Measurements from ENCODE around the gene CPEB1. TPM values are rescaled to one million over a fixed set of nuclear protein-coding genes. Genes with fewer than 3 reads are reported as not detected.

CPEB1 gene
- total and polyA plus RNA-seq, 2 experiments from 2014 or later = 4.1 to 9.4 TPM

DNA sequence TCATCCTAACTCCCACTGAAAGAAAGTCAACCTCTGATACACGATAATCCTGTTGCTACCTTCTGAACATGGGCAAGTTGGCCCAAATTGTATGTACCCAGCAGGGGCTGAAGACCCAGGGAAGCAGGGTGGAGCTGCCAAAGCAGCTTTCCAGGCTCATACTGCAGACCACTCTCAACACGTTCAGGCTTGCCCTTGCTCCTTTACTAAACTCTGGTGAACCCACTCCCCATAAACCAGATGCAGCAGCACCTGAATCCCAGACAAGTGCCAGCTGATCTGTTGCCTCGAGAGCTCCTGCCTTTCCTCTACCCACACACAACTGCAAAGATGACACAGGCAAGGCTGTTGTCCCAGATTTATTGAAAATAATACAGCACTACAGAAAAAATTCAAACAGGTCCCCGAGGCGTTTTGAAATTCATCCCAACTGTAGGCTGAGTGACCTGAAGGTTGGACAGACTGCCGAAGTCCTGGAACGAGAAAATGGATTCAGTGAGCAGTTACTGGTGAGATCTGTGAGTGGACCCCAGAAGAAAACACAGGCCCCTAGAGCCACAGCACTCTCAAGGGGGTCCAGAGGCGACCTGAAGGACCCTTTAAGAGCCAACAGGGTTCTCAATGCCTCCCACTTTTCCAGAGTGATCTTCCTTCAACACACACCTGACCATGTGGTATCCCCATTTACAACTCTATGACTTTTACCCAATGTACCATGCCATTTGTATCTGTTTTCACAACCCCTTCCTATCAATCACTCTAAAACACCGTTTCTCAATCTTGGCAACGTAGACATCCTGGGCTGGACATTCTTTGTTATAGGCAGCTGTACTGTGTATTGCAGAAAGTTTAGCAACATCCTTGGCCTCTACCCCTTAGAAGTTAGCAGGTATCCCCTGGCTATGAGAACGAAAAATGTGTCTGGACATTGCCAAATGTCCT, 110.5 kb downstream of the CPEB1 start:
- Histone ChIP-seq H3K9me2 (ENCODE audit: insufficient read depth) (no peaks in the 10 kb centered on the region), H4K20me1 (replicated peaks; ENCODE audit: insufficient read depth) (peaks cover 42% of the 10 kb centered on the region), H3K27me3 (ENCODE audit: insufficient read depth) (no peaks in the 10 kb centered on the region), H3K36me3 (ENCODE audit: insufficient read depth) (peaks cover 54% of the 10 kb centered on the region), H3K79me2 (replicated peaks; ENCODE audit: insufficient read depth) (peaks cover 37% of the 10 kb centered on the region), H3K27ac (ENCODE audit: low read depth) (peak overlapping the region; percentile 93), H3F3A (replicated peaks; ENCODE audit: low read depth) (peaks cover 64% of the 10 kb centered on the region), H3K4me3 (peak overlapping the region; percentile 100; the same call in 1 of the 2 replicates), H3K4me1 (ENCODE audit: insufficient read depth) (peaks cover 17% of the 10 kb centered on the region), H2AFZ (no peak overlapping the region), H3K4me2 (peak overlapping the region; percentile 38)
- DNase-seq (ENCODE audit: low spot score) = no peak
- H3K9me3 Mint-ChIP-seq = peaks cover 6% of the 10 kb centered on the region; the same call in 2 of the 3 replicates
- peaks cover 28% of the 10 kb centered on the region for H3K27me3 Mint-ChIP-seq (ENCODE audit: insufficient read depth, low read depth, poor library complexity)
- H3K4me1 Mint-ChIP-seq = peaks cover 17% of the 10 kb centered on the region
- H3K4me3 Mint-ChIP-seq = peak overlapping the region; percentile 54; the same call in 2 of the 3 replicates
- peaks cover 82% of the 10 kb centered on the region for H3K36me3 Mint-ChIP-seq (ENCODE audit: low read depth)
- TF ChIP-seq EZH2phosphoT487 (IDR thresholded peaks at IDR 0.05; ENCODE audit: unreplicated experiment) (no peak), POLR2AphosphoS5 (IDR thresholded peaks at IDR 0.05; ENCODE audit: low read depth) (no peak; the same call in 1 of the 2 replicates), JUNB (IDR thresholded peaks at IDR 0.05; ENCODE audit: unreplicated experiment) (no peak), ZNF331 (CRISPR knock-in tag; IDR thresholded peaks at IDR 0.05; ENCODE audit: low read depth) (no peak), STAT1 (IDR thresholded peaks at IDR 0.05; ENCODE audit: unreplicated experiment) (no peak), ZNF114 (CRISPR knock-in tag; IDR thresholded peaks at IDR 0.05) (no peak), EZH2 (IDR thresholded peaks at IDR 0.05; ENCODE audit: low read depth, unreplicated experiment) (no peak), NANOG (IDR thresholded peaks at IDR 0.05; ENCODE audit: borderline replicate concordance) (no peak), CREB1 (CRISPR knock-in tag; IDR thresholded peaks at IDR 0.05; ENCODE audit: low read depth) (no peak)
- TF ChIP-seq, protein P1, sequence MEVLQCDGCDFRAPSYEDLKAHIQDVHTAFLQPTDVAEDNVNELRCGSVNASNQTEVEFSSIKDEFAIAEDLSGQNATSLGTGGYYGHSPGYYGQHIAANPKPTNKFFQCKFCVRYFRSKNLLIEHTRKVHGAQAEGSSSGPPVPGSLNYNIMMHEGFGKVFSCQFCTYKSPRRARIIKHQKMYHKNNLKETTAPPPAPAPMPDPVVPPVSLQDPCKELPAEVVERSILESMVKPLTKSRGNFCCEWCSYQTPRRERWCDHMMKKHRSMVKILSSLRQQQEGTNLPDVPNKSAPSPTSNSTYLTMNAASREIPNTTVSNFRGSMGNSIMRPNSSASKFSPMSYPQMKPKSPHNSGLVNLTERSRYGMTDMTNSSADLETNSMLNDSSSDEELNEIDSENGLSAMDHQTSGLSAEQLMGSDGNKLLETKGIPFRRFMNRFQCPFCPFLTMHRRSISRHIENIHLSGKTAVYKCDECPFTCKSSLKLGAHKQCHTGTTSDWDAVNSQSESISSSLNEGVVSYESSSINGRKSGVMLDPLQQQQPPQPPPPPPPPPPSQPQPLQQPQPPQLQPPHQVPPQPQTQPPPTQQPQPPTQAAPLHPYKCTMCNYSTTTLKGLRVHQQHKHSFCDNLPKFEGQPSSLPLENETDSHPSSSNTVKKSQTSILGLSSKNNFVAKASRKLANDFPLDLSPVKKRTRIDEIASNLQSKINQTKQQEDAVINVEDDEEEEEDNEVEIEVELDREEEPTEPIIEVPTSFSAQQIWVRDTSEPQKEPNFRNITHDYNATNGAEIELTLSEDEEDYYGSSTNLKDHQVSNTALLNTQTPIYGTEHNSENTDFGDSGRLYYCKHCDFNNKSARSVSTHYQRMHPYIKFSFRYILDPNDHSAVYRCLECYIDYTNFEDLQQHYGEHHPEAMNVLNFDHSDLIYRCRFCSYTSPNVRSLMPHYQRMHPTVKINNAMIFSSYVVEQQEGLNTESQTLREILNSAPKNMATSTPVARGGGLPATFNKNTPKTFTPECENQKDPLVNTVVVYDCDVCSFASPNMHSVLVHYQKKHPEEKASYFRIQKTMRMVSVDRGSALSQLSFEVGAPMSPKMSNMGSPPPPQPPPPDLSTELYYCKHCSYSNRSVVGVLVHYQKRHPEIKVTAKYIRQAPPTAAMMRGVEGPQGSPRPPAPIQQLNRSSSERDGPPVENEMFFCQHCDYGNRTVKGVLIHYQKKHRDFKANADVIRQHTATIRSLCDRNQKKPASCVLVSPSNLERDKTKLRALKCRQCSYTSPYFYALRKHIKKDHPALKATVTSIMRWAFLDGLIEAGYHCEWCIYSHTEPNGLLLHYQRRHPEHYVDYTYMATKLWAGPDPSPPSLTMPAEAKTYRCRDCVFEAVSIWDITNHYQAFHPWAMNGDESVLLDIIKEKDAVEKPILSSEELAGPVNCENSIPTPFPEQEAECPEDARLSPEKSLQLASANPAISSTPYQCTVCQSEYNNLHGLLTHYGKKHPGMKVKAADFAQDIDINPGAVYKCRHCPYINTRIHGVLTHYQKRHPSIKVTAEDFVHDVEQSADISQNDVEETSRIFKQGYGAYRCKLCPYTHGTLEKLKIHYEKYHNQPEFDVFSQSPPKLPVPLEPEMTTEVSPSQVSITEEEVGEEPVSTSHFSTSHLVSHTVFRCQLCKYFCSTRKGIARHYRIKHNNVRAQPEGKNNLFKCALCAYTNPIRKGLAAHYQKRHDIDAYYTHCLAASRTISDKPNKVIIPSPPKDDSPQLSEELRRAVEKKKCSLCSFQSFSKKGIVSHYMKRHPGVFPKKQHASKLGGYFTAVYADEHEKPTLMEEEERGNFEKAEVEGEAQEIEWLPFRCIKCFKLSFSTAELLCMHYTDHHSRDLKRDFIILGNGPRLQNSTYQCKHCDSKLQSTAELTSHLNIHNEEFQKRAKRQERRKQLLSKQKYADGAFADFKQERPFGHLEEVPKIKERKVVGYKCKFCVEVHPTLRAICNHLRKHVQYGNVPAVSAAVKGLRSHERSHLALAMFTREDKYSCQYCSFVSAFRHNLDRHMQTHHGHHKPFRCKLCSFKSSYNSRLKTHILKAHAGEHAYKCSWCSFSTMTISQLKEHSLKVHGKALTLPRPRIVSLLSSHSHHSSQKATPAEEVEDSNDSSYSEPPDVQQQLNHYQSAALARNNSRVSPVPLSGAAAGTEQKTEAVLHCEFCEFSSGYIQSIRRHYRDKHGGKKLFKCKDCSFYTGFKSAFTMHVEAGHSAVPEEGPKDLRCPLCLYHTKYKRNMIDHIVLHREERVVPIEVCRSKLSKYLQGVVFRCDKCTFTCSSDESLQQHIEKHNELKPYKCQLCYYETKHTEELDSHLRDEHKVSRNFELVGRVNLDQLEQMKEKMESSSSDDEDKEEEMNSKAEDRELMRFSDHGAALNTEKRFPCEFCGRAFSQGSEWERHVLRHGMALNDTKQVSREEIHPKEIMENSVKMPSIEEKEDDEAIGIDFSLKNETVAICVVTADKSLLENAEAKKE (CRISPR knock-in tag; IDR thresholded peaks at IDR 0.05) = no peak
- TF ChIP-seq, protein P2, sequence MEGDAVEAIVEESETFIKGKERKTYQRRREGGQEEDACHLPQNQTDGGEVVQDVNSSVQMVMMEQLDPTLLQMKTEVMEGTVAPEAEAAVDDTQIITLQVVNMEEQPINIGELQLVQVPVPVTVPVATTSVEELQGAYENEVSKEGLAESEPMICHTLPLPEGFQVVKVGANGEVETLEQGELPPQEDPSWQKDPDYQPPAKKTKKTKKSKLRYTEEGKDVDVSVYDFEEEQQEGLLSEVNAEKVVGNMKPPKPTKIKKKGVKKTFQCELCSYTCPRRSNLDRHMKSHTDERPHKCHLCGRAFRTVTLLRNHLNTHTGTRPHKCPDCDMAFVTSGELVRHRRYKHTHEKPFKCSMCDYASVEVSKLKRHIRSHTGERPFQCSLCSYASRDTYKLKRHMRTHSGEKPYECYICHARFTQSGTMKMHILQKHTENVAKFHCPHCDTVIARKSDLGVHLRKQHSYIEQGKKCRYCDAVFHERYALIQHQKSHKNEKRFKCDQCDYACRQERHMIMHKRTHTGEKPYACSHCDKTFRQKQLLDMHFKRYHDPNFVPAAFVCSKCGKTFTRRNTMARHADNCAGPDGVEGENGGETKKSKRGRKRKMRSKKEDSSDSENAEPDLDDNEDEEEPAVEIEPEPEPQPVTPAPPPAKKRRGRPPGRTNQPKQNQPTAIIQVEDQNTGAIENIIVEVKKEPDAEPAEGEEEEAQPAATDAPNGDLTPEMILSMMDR (conservative IDR thresholded peaks at IDR 0.05; ENCODE audit: low read depth in 2 of 2) = no peak
- TF ChIP-seq, protein P3, sequence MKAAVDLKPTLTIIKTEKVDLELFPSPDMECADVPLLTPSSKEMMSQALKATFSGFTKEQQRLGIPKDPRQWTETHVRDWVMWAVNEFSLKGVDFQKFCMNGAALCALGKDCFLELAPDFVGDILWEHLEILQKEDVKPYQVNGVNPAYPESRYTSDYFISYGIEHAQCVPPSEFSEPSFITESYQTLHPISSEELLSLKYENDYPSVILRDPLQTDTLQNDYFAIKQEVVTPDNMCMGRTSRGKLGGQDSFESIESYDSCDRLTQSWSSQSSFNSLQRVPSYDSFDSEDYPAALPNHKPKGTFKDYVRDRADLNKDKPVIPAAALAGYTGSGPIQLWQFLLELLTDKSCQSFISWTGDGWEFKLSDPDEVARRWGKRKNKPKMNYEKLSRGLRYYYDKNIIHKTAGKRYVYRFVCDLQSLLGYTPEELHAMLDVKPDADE (IDR thresholded peaks at IDR 0.05) = no peak
- TF ChIP-seq, protein P4, sequence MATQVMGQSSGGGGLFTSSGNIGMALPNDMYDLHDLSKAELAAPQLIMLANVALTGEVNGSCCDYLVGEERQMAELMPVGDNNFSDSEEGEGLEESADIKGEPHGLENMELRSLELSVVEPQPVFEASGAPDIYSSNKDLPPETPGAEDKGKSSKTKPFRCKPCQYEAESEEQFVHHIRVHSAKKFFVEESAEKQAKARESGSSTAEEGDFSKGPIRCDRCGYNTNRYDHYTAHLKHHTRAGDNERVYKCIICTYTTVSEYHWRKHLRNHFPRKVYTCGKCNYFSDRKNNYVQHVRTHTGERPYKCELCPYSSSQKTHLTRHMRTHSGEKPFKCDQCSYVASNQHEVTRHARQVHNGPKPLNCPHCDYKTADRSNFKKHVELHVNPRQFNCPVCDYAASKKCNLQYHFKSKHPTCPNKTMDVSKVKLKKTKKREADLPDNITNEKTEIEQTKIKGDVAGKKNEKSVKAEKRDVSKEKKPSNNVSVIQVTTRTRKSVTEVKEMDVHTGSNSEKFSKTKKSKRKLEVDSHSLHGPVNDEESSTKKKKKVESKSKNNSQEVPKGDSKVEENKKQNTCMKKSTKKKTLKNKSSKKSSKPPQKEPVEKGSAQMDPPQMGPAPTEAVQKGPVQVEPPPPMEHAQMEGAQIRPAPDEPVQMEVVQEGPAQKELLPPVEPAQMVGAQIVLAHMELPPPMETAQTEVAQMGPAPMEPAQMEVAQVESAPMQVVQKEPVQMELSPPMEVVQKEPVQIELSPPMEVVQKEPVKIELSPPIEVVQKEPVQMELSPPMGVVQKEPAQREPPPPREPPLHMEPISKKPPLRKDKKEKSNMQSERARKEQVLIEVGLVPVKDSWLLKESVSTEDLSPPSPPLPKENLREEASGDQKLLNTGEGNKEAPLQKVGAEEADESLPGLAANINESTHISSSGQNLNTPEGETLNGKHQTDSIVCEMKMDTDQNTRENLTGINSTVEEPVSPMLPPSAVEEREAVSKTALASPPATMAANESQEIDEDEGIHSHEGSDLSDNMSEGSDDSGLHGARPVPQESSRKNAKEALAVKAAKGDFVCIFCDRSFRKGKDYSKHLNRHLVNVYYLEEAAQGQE (IDR thresholded peaks at IDR 0.05; ENCODE audit: unreplicated experiment) = no peak
- no peak for ATAC-seq
- peak overlapping the region; percentile 88 for H3K27ac Mint-ChIP-seq
